ENCODE data around the gene BNIP3.

GRCh38 chr10:132027423-132027983 lies 45.8 kb upstream of the BNIP3 start:
- no peak for TF ChIP-seq CTCF (IDR thresholded peaks at IDR 0.05; ENCODE audit: poor library complexity)
- TF ChIP-seq EZH2phosphoT487 (IDR thresholded peaks at IDR 0.05; ENCODE audit: low read depth, severe bottlenecking, unreplicated experiment) = no peak
- no peak for TF ChIP-seq EZH2 (IDR thresholded peaks at IDR 0.05; ENCODE audit: borderline replicate concordance)

Measured in hepatocyte (in vitro differentiated cells).